ENCODE data around the gene TNFSF9.

DNA sequence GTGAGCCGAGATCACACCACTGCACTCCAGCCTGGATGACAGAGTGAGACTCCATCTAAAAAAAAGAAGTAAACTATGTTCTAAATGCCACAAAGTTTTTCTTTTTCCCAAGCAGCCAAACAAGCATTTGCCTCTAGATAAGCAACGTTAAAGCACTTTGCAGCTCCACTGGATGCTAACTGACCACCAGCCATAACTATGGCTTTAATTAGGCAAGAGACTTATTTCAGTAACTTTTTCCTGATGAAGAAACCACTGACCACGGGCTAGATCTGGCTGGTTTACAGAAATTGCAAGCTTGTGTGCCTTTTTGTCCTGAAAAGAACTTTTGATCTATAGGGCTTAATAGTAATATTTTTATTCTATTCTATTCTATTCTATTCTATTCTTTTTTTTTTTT, 38.0 kb downstream of the TNFSF9 start:
- TF ChIP-seq EZH2 (IDR thresholded peaks at IDR 0.05; ENCODE audit: insufficient read depth, poor library complexity, severe bottlenecking) (no peak), EZH2phosphoT487 (IDR thresholded peaks at IDR 0.05; ENCODE audit: insufficient read depth, low read depth) (no peak)

Measured in GM23248 (cell line).